GM19467 (cell line): Measurements from ENCODE around the gene MYLK.
"Not testable (repeated sequence)": the region's sequence is repeated elsewhere in the genome, so short reads cannot be mapped to it uniquely, and the experiment has no call there.

Source experiments
- ATAC-seq: cut with Tn5 transposase; IDR thresholded peaks from one replicate; pipeline ENCODE4 v1.9.1; 2021; ENCODE audit warnings: mild to moderate bottlenecking, moderate library complexity; ENCODE audit not compliant: unreplicated experiment

Gene MYLK

DNA sequence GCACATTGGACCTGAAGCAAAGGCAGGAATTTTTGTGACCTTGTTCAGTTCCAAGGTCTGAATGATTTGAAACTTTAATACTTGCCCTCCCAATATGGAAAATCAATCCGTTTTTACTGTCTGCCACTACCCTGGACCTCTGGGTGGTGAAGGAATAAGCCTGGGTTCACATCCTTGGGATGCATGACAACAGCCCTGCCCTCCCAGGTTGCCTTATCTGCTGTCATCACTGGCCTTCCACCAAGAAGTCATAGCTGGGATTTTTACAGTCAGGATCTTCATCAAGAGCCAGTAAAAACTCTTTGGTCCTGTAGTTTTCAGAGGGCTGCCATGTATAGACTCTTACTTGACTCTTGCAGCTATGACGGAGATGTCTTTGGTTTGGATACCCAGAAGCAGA is 128.6 kb downstream of the MYLK start:
- ATAC-seq: no peak

DNA sequence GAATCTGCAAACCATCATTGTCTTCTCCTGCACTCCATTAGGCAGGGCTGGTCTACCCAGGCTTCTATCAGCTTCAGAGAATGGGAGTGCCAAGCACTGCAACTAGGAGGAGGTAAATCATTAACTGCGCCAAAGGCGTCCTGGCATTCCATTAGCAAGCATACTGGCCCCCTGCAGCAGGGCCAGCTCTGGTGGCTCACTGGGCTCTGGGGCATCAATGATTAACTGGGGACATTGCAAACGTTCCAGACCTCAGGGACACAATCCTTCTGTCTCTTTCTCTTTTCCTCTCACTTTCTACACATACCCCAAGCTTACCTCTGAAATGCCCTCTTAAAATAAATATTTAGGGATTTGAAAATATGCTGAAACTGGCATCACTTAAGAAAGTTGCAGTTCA is 129.0 kb downstream of the MYLK start:
- no peak for ATAC-seq

DNA sequence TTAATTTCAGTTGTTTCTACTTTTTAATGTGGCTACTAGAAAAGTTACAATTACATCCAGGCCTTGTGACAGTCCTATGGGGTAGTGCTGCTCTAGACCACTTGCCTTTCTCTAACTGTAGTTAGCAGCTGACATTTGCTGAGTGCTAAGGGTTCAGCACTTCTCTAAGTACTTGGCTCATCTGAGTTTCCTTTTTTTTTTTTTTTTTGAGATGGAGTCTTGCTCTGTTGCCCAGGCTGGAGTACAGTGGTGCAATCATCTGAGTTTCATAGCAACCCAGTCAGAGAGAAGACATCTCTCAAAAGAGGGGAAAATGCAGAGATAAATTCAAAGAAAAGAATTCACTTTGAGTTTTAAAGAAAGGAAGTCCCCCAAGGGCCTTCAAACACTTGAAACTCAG is 130.8 kb downstream of the MYLK start:
- no peak for ATAC-seq

DNA sequence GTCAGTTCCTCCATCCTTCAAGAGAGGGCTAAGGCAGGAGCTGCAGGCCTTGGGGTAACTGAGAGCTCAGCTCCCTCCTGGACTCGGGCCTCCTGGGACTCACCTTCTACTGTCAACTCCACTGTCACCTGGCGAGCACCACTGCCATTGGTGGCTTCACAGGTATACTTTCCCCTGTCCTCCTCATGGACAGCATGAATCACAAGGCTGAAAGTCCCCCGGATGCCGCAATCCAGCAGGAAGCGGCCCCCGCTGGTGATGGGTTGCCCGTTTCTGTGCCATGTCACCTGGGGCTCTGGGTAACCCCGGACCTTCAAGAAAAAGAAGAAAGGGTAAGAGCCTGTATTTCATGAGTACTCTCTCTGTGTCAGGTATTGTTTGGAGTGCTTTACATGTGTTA is 131.9 kb downstream of the MYLK start:
- no peak for ATAC-seq

DNA sequence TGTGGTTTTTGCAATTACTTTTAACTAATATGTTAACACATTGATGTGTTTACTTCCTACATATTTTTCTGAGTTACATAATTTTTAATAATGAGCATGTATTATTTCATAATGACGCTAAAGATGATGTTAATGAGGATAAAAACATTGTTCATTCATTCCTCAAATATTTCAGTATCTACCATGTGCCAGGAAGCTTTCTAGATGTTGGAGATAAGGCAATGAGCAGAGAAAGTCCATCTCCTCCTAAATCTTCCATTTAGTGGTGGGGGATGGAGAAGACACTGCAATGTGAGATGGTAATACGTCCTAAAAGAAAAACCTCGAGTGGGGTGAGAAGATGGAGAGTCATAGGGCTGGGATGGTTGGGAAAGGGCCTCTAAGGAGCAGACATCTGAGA is 132.7 kb downstream of the MYLK start:
- ATAC-seq: no peak

DNA sequence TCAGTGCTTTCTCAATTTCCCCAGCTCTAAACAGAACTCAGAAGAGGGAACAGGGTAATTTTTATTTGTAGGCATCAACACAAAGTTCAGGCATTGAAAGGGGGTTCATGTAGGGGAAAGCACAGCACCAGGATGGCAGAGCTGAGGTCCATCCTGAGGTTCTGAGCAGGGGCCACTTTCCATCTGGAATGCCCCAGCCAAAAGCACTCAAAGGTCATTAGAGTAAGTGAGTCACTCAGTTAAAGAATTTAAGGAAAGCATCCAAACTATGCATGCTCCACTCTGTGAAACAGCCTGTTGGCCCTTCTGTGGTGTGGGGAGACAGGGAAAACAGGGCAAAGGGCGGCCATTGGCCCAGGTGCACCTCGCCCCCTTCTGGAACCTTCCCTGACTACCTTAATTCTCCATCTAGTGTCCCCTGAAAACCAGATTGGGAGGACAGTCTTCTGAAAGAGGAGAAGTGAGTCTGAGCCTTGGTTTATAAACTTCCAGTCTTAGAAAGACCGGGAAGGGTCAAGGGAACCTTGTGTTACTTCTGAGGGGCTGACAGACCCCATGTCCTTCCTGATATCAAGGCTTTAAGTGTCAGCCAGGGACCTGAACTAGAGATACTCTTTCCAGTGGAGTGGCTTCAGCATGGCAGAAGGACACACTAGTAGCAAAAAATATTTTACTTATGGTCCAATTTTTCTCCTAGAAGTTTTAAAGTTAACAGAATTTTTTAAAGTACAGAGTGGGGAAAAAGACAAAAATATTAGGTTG is 133.3 kb downstream of the MYLK start:
- no peak for ATAC-seq

DNA sequence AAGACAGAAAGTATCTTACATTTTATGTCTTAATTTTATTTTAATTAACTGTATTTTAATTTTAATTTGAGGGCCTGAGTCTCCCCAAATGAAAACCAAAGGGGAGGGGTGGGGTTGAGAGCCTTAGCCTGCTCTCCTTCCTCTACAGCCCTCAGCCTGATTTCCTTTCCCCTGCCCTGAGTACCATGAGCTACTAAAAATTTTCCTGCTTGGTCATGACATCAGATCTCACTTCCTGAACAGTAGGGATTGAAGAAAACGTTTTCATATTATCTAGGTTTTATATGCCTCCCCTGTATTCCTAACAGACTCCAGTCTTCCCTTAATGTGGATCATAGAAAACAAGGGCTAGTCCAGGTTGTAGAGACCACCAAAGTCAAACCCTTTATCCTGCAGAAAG is 133.9 kb downstream of the MYLK start:
- no peak for ATAC-seq

DNA sequence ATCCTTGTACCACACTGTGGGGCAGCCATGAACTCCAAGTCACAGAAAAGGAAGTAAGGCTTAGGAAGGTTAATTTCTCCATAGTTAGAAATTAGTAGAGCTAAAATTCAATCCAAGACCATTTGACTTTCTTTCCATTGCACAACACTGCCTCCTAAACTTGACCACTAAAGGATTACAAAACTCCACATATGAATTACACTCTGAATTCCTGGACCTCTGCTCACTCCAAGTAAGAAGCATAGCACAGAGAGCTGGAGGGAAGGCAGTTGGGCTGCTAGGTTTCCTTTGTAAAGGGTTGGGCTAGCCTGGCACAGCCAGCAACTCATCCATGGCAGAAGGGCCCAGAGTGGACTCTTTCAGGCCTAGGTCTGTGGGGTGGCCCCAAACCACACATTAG is 134.4 kb downstream of the MYLK start:
- ATAC-seq: no peak

DNA sequence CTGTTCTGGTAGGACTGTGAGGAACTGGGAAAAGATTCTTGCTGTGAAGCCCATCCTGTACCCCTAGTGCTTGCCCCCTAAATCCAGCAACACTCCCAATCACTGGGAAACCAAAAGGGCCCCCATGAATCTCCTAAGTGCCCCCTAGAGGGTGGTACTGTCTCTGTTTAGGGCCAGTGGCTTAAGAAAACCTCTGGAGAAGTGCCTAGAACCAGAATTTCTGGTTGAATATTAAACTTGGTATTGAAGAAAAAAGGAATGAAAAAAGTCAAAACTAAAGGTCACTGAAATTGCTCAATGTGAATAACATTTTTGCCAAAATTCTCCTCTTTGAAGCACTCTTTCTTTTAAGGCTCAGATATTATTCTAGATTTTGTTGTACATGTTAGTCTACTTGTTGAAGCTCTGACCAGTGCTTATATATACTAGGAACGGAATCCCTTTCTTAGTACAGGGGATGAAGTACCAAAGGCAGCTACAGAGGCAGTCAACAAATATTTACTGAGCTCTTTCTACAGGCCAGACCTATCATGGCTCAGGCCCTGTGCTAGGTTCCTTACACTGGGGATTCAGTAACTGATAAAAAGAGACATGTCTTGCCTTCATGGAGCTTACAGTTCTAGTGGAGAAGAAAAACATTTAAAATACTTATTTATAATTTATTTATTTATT is 138.8 kb downstream of the MYLK start:
- no peak for ATAC-seq

DNA sequence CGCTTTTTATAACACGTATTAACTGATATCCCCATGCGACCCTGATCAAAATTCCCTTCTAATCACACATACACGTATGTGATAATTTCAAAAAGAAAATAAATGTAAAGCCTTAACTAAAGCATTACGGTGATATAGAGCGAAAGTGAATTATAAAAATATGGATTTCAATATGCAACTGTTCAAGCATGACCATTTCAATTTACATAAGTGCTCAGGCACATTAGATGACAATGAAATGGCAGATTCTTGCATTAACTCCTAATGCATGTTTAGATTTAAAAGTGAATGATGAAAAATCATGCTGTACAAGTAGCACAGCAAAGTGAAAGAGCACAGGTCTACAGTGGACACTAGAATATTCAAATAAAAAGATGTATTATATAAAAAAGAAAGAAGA is 140.1 kb downstream of the MYLK start:
- ATAC-seq: no peak

DNA sequence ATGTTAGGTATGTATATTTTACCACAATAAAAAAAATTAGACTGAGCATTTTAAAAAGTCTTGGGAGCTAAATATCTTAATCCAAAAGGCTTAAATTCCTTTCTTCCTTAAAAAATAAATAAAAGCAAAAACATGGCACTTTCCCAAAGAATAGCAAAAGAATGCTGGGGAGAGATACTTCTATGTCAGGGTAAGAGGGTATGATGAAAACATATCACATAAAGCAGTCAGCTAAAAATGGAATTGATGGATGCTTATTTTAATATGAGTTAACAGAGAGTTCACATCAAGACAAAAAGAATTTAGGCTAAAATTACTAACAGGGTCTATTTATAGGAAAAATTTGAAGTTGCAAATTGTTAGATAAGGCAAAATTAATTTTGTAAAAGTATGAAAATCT is 141.0 kb downstream of the MYLK start:
- no peak for ATAC-seq

DNA sequence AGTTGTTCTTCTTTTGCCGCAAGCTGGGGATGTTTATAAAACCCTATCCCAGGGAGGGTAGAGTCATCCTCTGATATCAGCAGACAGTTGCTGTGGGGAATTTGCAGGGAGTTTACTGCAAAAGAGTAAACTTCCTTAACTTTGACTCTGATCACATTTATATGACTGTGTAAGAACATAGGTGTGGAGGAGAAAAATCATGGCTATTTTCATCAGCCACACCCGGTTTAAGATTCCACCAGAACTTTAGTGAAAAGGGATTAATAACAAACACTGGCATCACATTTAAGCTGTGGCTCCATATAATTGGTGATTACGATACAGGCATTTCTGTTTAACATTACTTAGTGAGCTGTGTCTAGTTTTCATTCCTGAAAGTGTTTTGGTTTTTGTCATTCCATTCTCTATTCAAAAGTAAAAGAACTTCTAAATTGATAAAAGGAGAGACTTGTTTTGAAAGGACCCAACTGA is 143.1 kb downstream of the MYLK start:
- no peak for ATAC-seq

DNA sequence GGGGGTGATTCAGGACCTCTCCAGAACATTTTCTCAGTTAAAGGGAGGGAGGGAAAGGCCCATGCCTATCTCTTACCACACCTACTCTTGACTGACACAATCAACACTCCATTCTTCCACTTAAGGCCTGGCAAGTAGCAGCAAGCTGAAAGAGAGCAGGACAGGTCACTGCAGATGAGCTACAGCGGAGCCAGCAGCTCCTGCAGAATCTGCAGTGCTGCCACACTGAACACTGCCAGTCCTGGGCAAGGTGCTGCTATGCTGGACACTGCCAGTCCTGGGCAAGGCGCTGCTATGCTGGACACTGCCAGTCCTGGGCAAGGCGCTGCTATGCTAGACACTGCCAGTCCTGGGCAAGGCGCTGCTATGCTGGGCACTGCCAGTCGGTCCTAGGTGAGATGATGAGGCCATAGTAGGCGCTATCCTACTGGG is 143.7 kb downstream of the MYLK start:
- ATAC-seq: no peak

DNA sequence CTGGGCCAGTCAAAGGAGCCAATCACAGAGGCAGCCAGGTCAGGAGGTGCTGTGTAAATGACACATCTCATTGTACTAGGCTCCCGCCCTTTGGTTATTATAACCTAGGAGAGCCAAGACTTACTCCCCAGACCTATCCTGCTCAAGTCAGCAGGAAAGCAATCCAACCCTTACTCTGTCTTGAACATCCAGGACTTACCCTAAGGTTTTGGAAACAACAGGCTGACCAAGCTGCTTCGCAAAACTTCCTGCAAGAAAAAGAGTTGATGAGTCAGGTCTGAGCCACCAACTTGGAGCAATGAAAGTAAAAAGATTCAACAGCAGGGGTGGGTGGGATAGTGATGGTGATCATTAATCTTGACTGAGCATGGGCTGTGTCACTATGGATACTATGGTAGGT is 144.4 kb downstream of the MYLK start:
- no peak for ATAC-seq

DNA sequence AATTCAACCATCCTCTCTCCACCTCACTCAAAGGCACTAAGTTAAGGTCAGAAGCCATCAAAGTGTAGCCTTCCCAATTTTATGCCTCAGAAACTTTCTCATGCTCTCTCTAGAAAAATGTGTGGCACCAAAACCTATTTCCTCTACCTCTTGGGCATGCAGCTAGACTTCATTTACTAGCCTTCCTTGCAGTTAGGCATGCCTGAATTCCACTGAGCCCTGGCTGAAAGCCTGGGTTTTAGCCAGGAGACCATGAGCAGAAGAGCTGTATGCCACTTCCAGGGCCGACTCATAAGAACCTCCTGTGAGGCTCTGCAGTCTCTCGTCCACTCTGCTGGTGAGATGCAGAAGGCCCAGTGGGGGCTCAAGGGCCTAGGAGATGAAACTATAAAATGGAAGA is 145.0 kb downstream of the MYLK start:
- ATAC-seq: no peak

DNA sequence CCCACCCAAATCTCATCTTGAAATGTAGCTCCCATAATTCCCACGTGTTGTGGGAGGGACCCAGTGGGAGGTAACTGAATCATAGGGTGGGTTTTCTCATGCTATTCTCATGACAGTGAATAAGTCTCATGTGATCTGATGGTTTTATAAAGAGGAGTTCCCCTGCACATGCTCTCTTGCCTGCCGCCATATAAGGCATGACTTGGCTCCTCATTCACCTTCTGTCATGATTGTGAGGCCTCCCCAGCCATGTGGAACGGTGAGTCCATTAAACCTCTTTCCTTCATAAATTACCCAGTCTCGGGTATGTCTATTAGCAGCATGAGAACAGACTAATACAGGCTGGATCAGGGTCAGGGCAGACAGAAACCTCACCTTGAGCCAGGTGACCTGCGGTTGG is 145.6 kb downstream of the MYLK start:
- ATAC-seq: not testable (repeated sequence)

DNA sequence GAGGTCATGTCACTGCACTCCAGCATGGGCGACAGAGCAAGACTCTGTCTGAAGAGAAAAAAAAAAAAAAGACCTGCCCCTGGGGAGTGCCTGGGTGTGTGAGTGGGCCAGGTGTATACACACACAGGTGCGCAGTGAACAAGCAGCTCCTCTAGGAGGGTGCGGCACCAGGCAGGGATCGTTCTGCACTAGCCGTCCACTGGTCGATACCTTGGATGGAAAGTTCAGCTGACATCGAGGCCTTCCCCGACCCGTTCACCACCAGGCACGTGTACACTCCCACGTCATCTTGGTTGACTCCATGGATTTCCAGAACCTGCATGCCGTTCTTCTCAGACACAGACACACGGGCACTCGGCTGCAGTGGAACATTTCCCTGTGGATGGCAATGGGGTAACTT is 147.0 kb downstream of the MYLK start:
- no peak for ATAC-seq

DNA sequence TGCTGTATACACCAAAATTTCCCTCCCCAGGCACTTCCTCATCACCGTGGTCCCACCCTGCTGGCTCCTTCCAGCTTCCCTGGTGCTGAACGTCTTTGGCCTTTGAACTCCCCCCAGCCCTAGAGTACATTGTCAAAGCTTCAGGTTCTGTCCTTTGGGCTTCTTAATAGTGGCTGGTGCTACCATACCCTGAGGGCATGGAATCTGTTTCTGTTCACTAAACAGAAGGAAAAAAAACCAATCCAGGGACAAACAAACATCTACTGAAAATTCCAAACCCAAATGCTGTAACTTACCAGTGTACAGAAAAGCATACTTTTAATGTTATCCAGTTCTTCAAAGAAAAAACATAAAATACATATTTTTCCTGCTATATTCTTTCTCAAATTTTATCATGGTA is 148.7 kb downstream of the MYLK start:
- no peak for ATAC-seq

DNA sequence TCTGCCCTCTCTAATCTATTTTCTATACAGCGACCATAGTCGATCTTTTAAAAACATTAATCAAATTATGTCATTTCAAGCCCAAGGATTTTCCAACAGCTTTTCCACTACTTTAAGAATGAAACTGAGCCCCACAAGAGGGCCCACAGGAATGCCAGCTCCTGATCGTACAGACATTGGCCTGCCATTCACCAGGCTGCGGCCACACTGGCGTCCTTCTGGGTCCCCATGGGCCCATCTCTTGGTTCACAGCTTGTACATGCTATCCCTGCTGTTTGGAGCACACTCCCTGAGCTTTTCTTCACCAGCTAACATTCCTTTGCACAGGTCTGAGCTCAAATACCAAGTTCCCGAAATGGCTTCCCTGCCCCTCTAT is 149.6 kb downstream of the MYLK start:
- no peak for ATAC-seq

DNA sequence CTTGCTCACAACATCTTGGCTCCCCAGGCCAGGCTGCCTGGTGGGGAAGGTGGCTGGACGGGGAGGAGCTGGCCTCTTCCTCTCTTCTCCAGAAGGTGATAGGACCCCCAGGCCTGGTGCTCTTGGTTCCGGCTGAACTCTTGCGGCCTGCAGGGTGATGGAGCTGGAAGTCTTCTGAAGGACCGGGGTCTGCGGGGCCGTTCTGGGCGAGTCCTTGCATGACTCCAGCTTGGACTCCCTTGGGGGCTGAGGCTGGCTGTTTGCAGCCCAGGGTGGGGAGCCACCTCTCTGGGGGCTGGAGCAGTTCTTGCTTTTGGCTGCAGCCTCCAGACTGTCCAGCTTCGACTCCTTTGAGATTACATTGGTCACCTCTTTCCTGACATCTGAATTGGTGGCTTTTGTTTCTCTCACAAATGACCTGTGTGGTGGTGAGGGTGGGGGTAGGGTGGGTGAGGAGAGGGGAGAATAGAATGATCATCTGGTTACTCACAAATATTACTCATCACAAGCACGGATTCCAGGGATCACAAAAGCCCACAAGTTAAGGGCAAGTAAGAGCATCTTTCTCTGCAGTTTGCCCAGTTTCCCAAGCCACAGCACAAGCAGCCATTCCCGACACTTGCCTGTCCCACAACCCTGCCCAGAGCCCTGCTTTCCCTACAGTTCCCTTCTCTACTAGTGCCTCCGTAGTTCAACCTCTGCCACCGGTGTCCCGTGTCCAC is 150.2 kb downstream of the MYLK start:
- ATAC-seq: no peak

DNA sequence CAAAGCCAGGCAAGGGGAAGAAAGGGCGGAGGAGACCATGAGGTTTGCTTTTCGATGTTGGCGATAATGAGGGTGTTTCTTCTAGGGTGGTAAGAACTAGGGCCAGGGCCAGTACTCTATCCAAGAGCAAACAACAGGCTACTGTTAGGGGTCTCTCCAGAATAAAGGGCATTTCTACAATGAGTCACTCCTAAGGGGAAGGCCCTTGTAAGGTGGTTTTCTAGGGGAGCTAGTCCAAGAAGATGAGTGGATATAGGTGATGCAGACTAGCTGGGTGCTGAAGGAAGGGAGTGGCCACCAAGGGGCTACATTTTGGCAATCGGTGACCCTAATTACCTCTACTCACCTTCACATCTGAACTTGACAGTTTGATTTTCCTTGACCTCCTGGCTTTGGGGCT is 150.8 kb downstream of the MYLK start:
- ATAC-seq: no peak

DNA sequence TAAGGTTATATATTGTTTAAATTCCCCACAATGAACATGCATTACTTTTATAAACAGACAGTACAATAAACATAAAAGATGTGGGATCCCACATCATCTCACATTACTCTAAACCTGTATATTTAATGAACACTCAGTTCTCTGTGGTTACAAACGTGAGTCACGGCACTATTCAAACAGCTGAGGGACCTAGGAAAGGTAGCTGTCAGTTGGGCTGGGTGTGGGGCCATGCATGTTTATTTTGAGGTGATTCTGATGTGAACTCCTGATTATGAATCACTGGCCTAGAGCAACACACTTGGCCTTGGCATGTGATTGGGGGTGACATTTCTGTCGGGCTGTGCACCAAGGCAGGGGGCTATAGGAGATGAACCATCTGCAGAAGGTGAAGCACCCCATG is 151.7 kb downstream of the MYLK start:
- no peak for ATAC-seq
